Stomach smooth muscle (tissue), 2 donors: Measurements from ENCODE around the gene P2RY8.
"Not testable (repeated sequence)": the region's sequence is repeated elsewhere in the genome, so short reads cannot be mapped to it uniquely, and the experiment has no call there.

Source experiments
- H3K27ac ChIP-seq: one replicate; pipeline ENCODE4 v1.7.0; 2013; ENCODE audit warnings: mild to moderate bottlenecking, low read length, inconsistent platforms
- H3K27me3 ChIP-seq, 2 donors: one replicate each; pipeline ENCODE4 v1.7.0; 2013; ENCODE audit warnings: low read length in 2 of 2; ENCODE audit not compliant: insufficient read depth in 2 of 2, control insufficient read depth in 1 of 2
- H3K36me3 ChIP-seq, 2 donors: one replicate each; pipeline ENCODE4 v1.7.0; 2013; ENCODE audit warnings: low read length in 2 of 2; ENCODE audit not compliant: control insufficient read depth in 2 of 2, insufficient read depth in 2 of 2
- H3K4me1 ChIP-seq: one replicate; pipeline ENCODE4 v1.7.0; 2013; ENCODE audit warnings: low read length; ENCODE audit not compliant: control insufficient read depth, insufficient read depth
- H3K4me3 ChIP-seq, 2 donors: one replicate each; pipeline ENCODE4 v1.7.0; 2013; ENCODE audit warnings: low read length in 2 of 2
- H3K9ac ChIP-seq, 2 donors: one replicate each; pipeline ENCODE4 v1.7.0; 2013; ENCODE audit warnings: low read length in 2 of 2, mild to moderate bottlenecking in 1 of 2
- H3K9me3 ChIP-seq, 2 donors: one replicate each; pipeline ENCODE4 v1.7.0; 2013; ENCODE audit warnings: low read length in 2 of 2; ENCODE audit not compliant: control insufficient read depth in 2 of 2
- donor health status: healthy.
- donor health status: Pancreatic carcinoma.

The P2RY8 gene

DNA sequence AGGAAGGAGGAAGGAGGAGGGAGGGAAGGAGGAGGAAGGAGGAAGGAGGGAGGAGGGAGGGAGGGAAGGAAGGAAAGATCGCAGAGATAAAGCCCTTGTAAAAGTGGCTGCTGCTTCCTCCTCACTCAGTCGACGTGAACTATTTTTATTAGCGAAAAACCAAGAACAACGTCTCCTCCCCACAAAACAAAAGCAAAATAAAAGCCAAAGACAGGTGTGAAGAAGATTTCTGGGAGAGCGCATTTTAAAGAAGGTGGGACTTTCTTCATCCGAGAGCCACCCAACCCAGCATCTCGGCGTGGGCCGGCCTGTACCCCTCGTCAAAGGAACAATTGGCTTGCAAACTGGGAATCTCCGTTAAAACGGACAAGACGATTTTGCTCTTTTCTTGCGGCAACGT, 43.6 kb downstream of the P2RY8 start:
- Histone ChIP-seq H3K36me3 (no peaks in the 10 kb centered on the region), H3K9me3 (no peaks in the 10 kb centered on the region), H3K27ac (no peak overlapping the region), H3K9ac (no peak overlapping the region), H3K27me3 (peaks cover 0 to 2% of the 10 kb centered on the region in 2 donors), H3K4me1 (peaks cover 2% of the 10 kb centered on the region), H3K4me3 (no peak overlapping the region)

DNA sequence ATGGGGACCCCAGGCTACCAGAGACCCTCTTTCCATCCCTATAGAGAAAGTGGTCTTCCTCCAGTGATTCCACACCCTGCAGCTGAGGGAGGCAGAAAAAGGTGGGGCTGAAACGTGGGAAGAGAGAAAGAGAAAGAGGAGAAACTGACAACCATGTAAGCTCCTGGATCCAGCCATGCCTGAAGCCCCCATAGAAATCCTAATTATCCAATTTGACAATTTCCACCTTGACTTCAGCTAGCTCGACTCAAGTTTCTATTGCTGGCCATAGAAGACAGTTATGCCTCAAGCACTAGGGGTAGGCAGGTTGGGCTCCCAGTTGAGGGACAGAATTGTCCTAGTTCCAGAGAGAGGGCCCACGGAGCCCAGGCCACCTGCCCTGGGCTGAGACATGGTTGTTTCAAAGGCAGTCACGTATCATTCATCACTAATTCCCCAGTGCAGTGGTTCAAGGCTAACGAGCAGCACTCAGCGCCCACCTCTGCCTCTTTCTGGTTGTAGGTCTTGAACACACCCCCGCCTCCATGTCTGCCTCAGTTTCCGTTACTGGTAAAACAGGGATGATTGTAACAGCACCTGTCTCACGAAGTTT, 44.5 kb downstream of the P2RY8 start:
- no peak overlapping the region for H3K9ac ChIP-seq
- peaks cover 2% of the 10 kb centered on the region for H3K4me1 ChIP-seq
- H3K9me3 ChIP-seq: no peaks in the 10 kb centered on the region
- H3K36me3 ChIP-seq: no peaks in the 10 kb centered on the region
- peaks cover 3 to 6% of the 10 kb centered on the region in 2 donors for H3K27me3 ChIP-seq
- H3K27ac ChIP-seq: no peak overlapping the region
- no peak overlapping the region for H3K4me3 ChIP-seq

DNA sequence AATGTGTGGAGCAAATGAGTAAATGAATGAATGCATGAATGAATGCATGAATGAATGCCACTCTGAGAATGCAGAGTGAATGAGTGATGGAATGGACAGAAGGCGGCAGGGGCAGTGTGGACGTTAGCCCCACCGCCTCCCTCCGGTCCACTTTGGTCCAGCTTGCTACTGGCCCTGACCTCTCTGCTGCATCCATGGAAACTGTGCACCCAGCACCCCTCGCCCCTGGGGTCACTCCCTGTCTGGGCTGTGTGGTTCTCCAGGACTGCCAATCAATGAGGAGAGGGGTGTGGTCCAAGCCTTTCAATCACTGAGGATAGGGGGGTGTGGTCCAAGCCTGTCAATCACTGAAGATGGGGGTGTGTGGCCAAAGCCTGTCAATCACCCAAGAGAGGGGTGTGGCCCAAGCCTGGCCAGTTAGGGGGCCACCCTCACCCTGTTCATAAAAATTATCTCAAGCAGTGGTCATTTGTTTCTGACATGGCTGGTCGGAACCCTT, 45.1 kb downstream of the P2RY8 start:
- no peak overlapping the region for H3K4me3 ChIP-seq
- no peak overlapping the region for H3K27ac ChIP-seq
- H3K9ac ChIP-seq: no peak overlapping the region
- no peaks in the 10 kb centered on the region for H3K36me3 ChIP-seq
- H3K9me3 ChIP-seq: no peaks in the 10 kb centered on the region
- peaks cover 2% of the 10 kb centered on the region for H3K4me1 ChIP-seq
- peaks cover 3 to 6% of the 10 kb centered on the region in 2 donors for H3K27me3 ChIP-seq

DNA sequence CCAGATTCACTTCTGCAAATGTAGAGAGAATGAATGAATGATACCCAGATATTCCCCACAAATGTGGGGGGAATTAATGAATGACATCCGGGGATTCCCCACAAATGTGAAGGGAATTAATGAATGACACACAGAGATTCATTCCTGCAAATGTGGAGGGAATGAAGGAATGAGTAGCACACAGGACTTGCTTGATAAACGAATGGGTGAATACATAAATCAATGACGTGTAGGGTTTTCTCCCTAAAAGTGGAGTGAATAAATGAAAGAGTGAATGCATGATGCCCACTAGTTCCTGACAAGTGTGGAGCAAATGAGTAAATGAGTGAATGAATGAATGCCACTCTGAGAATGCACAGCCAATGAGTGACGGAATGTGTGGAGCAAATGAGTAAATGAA, 45.7 kb downstream of the P2RY8 start:
- not testable (repeated sequence) for H3K36me3 ChIP-seq, H3K27me3 ChIP-seq, H3K9me3 ChIP-seq, H3K27ac ChIP-seq, H3K9ac ChIP-seq, H3K4me1 ChIP-seq, H3K4me3 ChIP-seq

DNA sequence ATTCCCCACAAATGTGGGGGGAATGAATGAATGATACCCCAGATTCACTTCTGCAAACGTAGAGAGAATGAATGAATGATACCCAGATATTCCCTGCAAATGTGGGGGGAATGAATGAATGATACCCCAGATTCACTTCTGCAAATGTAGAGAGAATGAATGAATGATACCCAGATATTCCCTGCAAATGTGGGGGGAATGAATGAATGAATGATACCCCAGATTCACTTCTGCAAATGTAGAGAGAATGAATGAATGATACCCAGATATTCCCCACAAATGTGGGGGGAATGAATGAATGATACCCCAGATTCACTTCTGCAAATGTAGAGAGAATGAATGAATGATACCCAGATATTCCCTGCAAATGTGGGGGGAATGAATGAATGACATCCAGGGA, 46.3 kb downstream of the P2RY8 start:
- H3K9me3 ChIP-seq, H3K36me3 ChIP-seq, H3K4me3 ChIP-seq, H3K27me3 ChIP-seq, H3K9ac ChIP-seq, H3K4me1 ChIP-seq, H3K27ac ChIP-seq: not testable (repeated sequence)

DNA sequence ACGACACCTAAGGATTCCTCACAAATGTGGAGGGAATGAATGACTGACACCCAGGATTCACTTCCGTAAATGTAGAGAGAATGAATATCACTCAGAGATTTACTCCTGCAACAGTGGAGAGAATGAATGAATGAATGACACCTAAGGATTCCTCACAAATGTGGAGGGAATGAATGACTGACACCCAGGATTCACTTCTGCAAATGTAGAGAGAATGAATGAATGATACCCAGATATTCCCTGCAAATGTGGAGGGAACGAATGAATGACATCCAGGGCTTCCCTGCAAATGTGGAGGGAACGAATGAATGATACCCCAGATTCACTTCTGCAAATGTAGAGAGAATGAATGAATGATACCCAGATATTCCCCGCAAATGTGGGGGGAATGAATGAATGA, 47.6 kb downstream of the P2RY8 start:
- H3K4me1 ChIP-seq, H3K36me3 ChIP-seq, H3K27ac ChIP-seq, H3K9me3 ChIP-seq, H3K9ac ChIP-seq, H3K27me3 ChIP-seq, H3K4me3 ChIP-seq: not testable (repeated sequence)

DNA sequence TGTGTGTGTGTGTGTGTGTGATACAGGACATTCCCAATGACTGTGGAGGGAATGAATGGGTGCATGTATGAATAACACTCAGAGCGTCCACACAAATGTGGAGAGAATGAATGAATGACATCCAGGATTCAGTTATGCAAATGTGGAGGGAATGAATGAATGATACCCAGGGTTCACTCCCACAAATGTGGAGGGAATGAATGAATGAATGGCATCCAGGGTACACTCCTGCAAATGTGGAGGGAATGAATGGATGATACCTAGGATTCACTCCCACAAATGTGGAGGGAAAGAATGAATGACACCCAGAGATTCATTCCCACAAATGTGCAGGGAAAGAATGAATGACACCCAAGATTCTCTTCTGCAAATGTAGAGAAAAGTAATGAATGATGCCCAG, 48.2 kb downstream of the P2RY8 start:
- Histone ChIP-seq H3K36me3 (no peaks in the 10 kb centered on the region), H3K27me3 (peaks cover 3 to 11% of the 10 kb centered on the region in 2 donors), H3K4me1 (peaks cover 1% of the 10 kb centered on the region), H3K27ac (no peak overlapping the region), H3K9ac (no peak overlapping the region), H3K9me3 (peaks cover 3 to 4% of the 10 kb centered on the region in 2 donors), H3K4me3 (no peak overlapping the region)

DNA sequence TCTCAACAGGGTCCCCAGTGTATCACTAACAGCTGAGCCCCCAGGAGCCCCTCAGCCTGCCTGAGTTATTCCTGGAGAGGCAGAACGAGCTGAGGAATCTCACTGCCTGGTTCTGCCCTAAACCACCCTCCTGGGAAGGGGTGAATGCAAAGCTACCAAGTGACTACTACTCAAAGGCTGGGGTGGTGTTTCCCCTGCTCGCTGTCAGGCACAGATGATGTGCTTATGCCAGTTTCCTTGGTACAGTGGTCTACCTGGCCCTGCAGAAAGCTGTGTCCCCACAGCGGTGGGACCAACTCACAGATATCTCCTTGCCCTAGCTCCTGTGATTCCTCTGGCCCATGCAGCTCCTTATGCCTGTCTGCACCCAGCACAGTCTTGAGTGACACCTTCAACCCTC, 48.8 kb downstream of the P2RY8 start:
- H3K9ac ChIP-seq: no peak overlapping the region
- peaks cover 3 to 11% of the 10 kb centered on the region in 2 donors for H3K27me3 ChIP-seq
- H3K9me3 ChIP-seq: peaks cover 3 to 4% of the 10 kb centered on the region in 2 donors
- H3K4me1 ChIP-seq: no peaks in the 10 kb centered on the region
- H3K4me3 ChIP-seq: no peak overlapping the region
- H3K27ac ChIP-seq: no peak overlapping the region
- no peaks in the 10 kb centered on the region for H3K36me3 ChIP-seq

DNA sequence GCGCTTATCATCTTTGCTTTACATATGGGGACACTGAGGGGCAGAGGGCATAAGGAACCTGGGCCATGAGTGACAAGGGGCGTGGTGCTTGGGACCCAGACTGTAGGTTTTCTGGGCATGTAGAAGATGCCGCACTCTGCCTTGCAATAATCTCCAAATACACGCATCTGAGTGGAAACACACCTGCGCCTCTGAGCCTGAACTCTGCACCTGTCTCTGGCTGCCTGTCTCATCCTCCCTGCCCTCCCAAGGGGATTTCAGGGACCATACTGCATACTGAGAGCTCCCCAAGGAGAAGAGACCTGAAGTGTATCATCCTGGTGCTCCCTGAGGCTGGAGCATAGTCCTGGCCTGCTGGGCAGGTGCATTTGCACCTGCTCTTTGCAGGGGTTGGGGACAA, 49.6 kb downstream of the P2RY8 start:
- Histone ChIP-seq H3K4me1 (no peaks in the 10 kb centered on the region), H3K4me3 (no peak overlapping the region), H3K9ac (no peak overlapping the region), H3K27ac (no peak overlapping the region), H3K27me3 (peaks cover 3 to 11% of the 10 kb centered on the region in 2 donors), H3K9me3 (peaks cover 3 to 4% of the 10 kb centered on the region in 2 donors), H3K36me3 (no peaks in the 10 kb centered on the region)

DNA sequence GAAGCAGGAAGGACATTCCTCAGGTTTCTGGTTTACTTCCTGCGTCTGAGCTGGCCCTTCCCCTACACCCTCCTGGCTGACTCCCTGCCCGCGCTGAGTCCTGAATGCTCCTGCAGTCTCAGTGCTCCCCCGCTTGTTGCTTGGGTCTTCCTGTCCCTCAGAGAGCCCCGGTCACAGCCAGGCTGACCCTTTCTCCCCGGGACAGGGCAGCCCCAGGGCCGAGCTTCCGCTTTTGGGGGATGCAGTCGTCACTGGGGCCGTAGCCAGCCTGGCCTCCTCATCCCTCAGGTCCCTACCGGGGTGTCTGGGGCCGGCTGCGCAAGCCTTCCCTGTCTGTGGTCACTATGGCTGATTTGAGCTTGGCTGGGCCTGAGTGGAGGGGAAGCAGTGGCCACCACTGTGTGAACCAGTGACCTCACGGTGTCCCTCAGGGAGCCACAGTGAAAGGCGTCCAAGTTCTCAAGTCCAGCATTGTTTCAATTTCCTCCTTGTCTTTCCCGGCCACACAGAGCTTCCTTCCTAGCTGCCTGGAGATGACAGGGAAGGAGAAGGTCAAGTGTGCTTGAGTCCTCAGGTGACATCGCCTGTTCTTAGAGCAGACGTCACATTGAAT, 50.1 kb downstream of the P2RY8 start:
- Histone ChIP-seq H3K9ac (no peak overlapping the region), H3K4me3 (no peak overlapping the region), H3K27me3 (peaks cover 3 to 11% of the 10 kb centered on the region in 2 donors), H3K27ac (no peak overlapping the region), H3K9me3 (peaks cover 3 to 4% of the 10 kb centered on the region in 2 donors), H3K36me3 (no peaks in the 10 kb centered on the region), H3K4me1 (no peaks in the 10 kb centered on the region)

DNA sequence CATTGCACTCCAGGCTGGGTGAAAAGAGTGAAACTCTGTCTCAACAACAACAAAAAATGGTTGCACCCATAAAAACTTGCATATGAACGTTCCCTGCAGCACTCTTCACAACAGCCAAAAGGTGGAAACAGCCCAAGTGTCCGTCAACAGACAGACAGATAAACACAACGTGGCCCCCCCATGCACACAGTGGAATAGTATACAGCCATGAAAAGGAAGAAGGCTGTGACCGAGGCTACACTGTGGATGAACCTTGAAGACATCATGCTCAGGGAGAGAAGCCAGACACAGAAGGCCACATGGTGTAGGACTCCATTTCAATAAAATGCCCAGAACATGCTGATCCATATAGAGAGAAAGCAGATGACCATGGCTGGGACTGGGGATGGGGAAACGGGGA, 50.8 kb downstream of the P2RY8 start:
- Histone ChIP-seq H3K9ac (no peak overlapping the region), H3K9me3 (peaks cover 3 to 4% of the 10 kb centered on the region in 2 donors), H3K36me3 (no peaks in the 10 kb centered on the region), H3K4me1 (peaks cover 2% of the 10 kb centered on the region), H3K4me3 (no peak overlapping the region), H3K27ac (no peak overlapping the region), H3K27me3 (peaks cover 6 to 11% of the 10 kb centered on the region in 2 donors)
